CD4-positive, alpha-beta memory T cell (primary cell): ENCODE data around the gene TMOD2. TPM values are rescaled to one million over a fixed set of nuclear protein-coding genes. Genes with fewer than 3 reads are reported as not detected.

Experiments
- CTCF ChIA-PET: fragments of 350-600 bp; sonication (Branson Sonifier 250); formaldehyde crosslinking; loops from one replicate; lab custom pipeline; 2021; ENCODE audit warnings: inconsistent platforms; ENCODE audit not compliant: partially characterized antibody; lab: Charles Lee
- POLR2A ChIA-PET: fragments of 350-600 bp; sonication (Branson Sonifier 250); formaldehyde crosslinking; loops from one replicate; lab custom pipeline; 2021; ENCODE audit not compliant: partially characterized antibody; lab: Charles Lee
- DNase-seq, 5 donors: peaks; one replicate each; pipeline versions ENCODE4 v3.0.0 to v3.0.0-alpha.2; 2020 to 2022; ENCODE audit warnings: mixed read lengths in 1 of 5
- H3K27ac ChIP-seq: one replicate; pipeline ENCODE4 v1.7.0; 2013; ENCODE audit warnings: low read depth, low read length
- H3K27me3 ChIP-seq: 2 replicates; pipeline ENCODE4 v1.7.0; 2013; ENCODE audit warnings: mild to moderate bottlenecking, low read length, moderate library complexity; ENCODE audit not compliant: insufficient read depth
- H3K36me3 ChIP-seq: 2 replicates; pipeline ENCODE4 v1.7.0; 2013; ENCODE audit warnings: mild to moderate bottlenecking, low read length, moderate library complexity; ENCODE audit not compliant: insufficient read depth
- H3K4me1 ChIP-seq: 2 replicates; pipeline ENCODE4 v1.7.0; 2013; ENCODE audit warnings: mild to moderate bottlenecking, low read length, moderate library complexity; ENCODE audit not compliant: insufficient read depth
- H3K4me3 ChIP-seq, 2 donors: one replicate each; pipeline ENCODE4 v1.7.0; 2013; ENCODE audit warnings: low read length in 2 of 2, mild to moderate bottlenecking in 1 of 2
- H3K9me3 ChIP-seq, 2 donors: one replicate each; pipeline ENCODE4 v1.7.0; 2013; ENCODE audit warnings: low read length in 2 of 2, control low read depth in 1 of 2; ENCODE audit not compliant: control insufficient read depth in 1 of 2
- H3K27ac Mint-ChIP-seq, 7 donors: one replicate each; pipeline ENCODE4 v1.8.0; 2020 to 2021; ENCODE audit warnings: mixed read lengths in 7 of 7, mild to moderate bottlenecking in 6 of 7, inconsistent platforms in 3 of 7, moderate library complexity in 3 of 7
- H3K27me3 Mint-ChIP-seq, 2 donors: one replicate each; pipeline ENCODE4 v1.8.0; 2020 to 2021; ENCODE audit warnings: mixed read lengths in 2 of 2
- H3K36me3 Mint-ChIP-seq, 2 donors: one replicate each; pipeline ENCODE4 v1.8.0; 2020 to 2021; ENCODE audit warnings: mixed read lengths in 2 of 2, inconsistent platforms in 1 of 2, mild to moderate bottlenecking in 1 of 2
- H3K4me1 Mint-ChIP-seq, 4 donors: one replicate each; pipeline ENCODE4 v1.8.0; 2020 to 2021; ENCODE audit warnings: mixed read lengths in 4 of 4, mild to moderate bottlenecking in 1 of 4
- H3K4me3 Mint-ChIP-seq, 8 donors: one replicate each; pipeline ENCODE4 v1.8.0; 2020 to 2021; ENCODE audit warnings: mixed read lengths in 8 of 8, mild to moderate bottlenecking in 7 of 8, moderate library complexity in 6 of 8, inconsistent platforms in 3 of 8
- H3K9me3 Mint-ChIP-seq, 8 donors: one replicate each; pipeline ENCODE4 v1.8.0; 2020 to 2021; ENCODE audit warnings: mixed read lengths in 8 of 8, mild to moderate bottlenecking in 5 of 8, inconsistent platforms in 3 of 8, moderate library complexity in 1 of 8
- intact Hi-C: fragments of 100-400 bp; cut with micrococcal nuclease; formaldehyde crosslinking; loops from one replicate; pipeline ENCODE4 v1.15.1; 2023
- polyA plus RNA-seq, 2 donors: library from polyadenylated mRNA; unstranded; fragments of 300-500 nt; fragmentation: Illumina TruSeq; gene quantifications; one replicate each; pipeline ENCODE4 v1.2.3, GENCODE V29; 2021
- total RNA-seq, 2 experiments: library from RNA; stranded (reverse); gene quantifications; one replicate each; pipeline ENCODE4 v1.2.3, GENCODE V29; 2021

TMOD2 gene
- total and polyA plus RNA-seq, 4 experiments from 2014 or later, result 1.4 to 20.3 (median 11.4) TPM

DNA sequence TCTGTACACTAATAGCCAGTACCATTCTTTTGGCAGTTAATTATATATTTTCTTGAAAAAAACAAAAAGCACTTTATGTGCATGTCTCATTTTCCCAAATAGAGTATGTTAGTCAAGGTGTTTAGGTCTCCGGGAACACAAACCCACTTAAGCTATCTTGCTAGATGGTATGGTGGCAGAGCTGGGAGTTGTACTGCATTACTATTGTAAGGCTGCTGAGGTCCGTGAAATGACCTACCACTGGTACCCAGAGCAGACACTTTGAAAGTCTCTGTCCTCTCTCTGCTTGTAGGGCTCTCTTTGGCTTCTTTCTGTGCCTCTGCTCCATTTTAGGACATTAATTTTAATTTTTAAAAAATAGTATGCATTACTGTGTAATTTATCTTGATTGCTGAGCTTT, 86.9 kb downstream of the TMOD2 start:
- Mint-ChIP-seq H3K36me3 (no peaks in the 10 kb centered on the region), H3K4me1 (peaks cover 66 to 96% (median 81%) of the 10 kb centered on the region in 4 donors), H3K27ac (peak overlapping the region in 2 of 7 donors; percentile 13 to 55), H3K4me3 (peak overlapping the region in 4 of 8 donors; percentile 43 to 71 (median 62)), H3K9me3 (no peaks in the 10 kb centered on the region), H3K27me3 (no peaks in the 10 kb centered on the region)
- ChIA-PET CTCF (interaction anchor here (0.7 to 1.7 kb wide), 3 partner anchors 9 to 61 kb away, joined by 3 to 4 read pairs (median 3); no protein-coding TSS in a partner anchor), POLR2A (interaction anchor here (0.7 to 1.9 kb wide), 3 partner anchors 8 to 23 kb away, joined by 4 to 7 read pairs (median 4); partner anchors contain the start of gene TMOD3)
- no peaks in the 10 kb centered on the region for H3K9me3 ChIP-seq
- DNase-seq, result no peak
- H3K36me3 ChIP-seq, result no peaks in the 10 kb centered on the region
- no peak overlapping the region for H3K27ac ChIP-seq
- intact Hi-C loops, result no loop called here
- H3K4me3 ChIP-seq, result no peak overlapping the region
- H3K27me3 ChIP-seq, result no peaks in the 10 kb centered on the region
- H3K4me1 ChIP-seq, result peaks cover 83% of the 10 kb centered on the region

DNA sequence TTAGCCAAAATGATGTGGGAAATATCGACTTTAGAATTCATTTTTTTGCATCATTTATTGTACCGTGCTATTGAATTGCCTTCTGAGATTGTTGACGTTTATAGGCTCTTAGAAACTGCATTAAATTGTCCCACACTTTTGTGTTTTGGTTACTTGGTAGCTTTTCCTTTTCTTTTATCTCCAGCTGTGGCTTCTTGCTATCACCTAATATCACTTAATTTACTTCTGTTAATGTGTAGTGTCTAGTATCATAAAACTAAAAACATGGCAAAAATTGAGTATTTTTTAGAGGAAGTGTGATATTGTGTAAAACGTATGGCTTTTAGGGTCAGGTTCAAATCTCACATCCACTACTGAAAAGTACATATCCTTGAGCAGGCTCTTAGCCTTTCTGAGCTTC, 89.3 kb downstream of the TMOD2 start:
- Mint-ChIP-seq H3K27ac (peak overlapping the region in 1 of 7 donors; percentile 43), H3K4me3 (peak overlapping the region in 2 of 8 donors; percentile 32 to 48), H3K36me3 (no peaks in the 10 kb centered on the region), H3K27me3 (no peaks in the 10 kb centered on the region), H3K9me3 (no peaks in the 10 kb centered on the region), H3K4me1 (peaks cover 64 to 91% (median 77%) of the 10 kb centered on the region in 4 donors)
- POLR2A ChIA-PET, result no interaction called here
- CTCF ChIA-PET, result interaction anchor here (1.6 kb wide), 1 partner anchor 63 kb away, joined by 3 read pairs; no protein-coding TSS in a partner anchor
- Histone ChIP-seq H3K36me3 (no peaks in the 10 kb centered on the region), H3K4me3 (no peak overlapping the region), H3K9me3 (no peaks in the 10 kb centered on the region), H3K4me1 (peaks cover 88% of the 10 kb centered on the region), H3K27me3 (no peaks in the 10 kb centered on the region), H3K27ac (no peak overlapping the region)
- intact Hi-C loops, result no loop called here
- DNase-seq, result no peak

DNA sequence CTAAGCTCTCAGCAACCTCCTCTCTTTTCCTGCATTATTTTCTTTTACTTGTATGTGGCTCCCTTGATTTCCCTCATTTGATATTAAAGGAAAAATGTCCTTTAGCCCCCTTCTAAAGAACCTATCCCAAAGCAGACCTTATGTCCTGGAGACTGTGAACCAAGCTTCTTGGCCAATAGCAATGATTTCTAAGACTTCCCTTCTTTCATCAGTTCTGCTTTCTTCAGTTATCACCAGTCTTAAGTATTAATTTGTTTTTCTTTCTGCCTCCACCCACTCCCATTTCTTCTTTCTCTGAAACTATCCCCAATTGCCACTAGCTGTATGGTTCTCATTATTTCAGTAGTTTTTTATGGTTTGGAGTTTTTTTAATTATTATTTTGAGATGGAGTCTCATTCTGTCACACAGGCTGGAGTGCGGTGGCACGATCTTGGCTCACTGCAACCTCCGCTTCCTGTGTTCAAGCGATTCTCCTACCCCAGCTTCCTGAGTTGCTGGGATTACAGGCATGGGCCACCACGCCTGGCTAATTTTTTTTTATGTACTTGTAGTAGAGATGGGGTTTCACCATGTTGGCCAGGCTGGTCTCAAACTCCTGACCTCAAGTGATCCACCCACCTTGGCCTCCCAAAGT, 90.1 kb downstream of the TMOD2 start:
- H3K36me3 ChIP-seq, result no peaks in the 10 kb centered on the region
- peaks cover 2 to 3% of the 10 kb centered on the region in 2 donors for H3K36me3 Mint-ChIP-seq
- no peak for DNase-seq
- H3K9me3 Mint-ChIP-seq, result no peaks in the 10 kb centered on the region
- no peak overlapping the region for H3K27ac ChIP-seq
- no peak overlapping the region for H3K4me3 ChIP-seq
- H3K4me3 Mint-ChIP-seq, result peak overlapping the region in 5 of 8 donors; percentile 1 to 66 (median 33)
- H3K27me3 ChIP-seq, result no peaks in the 10 kb centered on the region
- H3K27me3 Mint-ChIP-seq, result no peaks in the 10 kb centered on the region
- no peaks in the 10 kb centered on the region for H3K9me3 ChIP-seq
- H3K4me1 ChIP-seq, result peaks cover 93% of the 10 kb centered on the region
- intact Hi-C loops, result no loop called here
- CTCF ChIA-PET, result interaction anchor here (1.1 to 1.6 kb wide), 2 partner anchors 48 to 64 kb away, joined by 3 read pairs; no protein-coding TSS in a partner anchor
- H3K4me1 Mint-ChIP-seq, result peaks cover 65 to 91% (median 77%) of the 10 kb centered on the region in 4 donors
- H3K27ac Mint-ChIP-seq, result peak overlapping the region in 3 of 7 donors; percentile 5 to 38 (median 13)
- POLR2A ChIA-PET, result interaction anchor here (2.7 kb wide), 1 partner anchor 11 kb away, joined by 9 read pairs; no protein-coding TSS in a partner anchor

DNA sequence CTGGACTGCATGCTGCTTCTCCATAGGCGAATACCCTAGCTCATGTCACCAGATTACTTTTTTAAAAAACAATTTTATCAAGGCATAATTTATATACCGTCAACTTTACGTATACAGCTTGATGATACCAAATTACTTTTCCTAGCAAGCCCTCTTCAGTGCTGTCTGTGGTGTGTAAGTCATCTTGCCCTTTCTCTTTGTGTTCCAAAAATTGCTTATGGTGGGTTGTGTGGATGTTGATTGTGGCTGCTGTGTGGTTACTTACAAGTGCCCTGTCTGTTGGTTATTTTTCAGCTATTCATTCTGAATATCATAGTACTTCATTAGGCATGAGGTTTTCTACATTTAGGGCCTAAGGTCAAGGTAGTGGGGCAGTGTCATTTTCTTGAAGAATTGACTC, 90.9 kb downstream of the TMOD2 start:
- Mint-ChIP-seq H3K27me3 (no peaks in the 10 kb centered on the region), H3K27ac (peak overlapping the region in 3 of 7 donors; percentile 9 to 27 (median 23)), H3K9me3 (no peaks in the 10 kb centered on the region), H3K36me3 (peaks cover 2 to 6% of the 10 kb centered on the region in 2 donors), H3K4me3 (peak overlapping the region in 4 of 8 donors; percentile 28 to 62 (median 48)), H3K4me1 (peaks cover 65 to 91% (median 77%) of the 10 kb centered on the region in 4 donors)
- no peaks in the 10 kb centered on the region for H3K27me3 ChIP-seq
- ChIA-PET CTCF (interaction anchor here (1.6 kb wide), 1 partner anchor 65 kb away, joined by 3 read pairs; no protein-coding TSS in a partner anchor), POLR2A (interaction anchor here (1.3 to 2.7 kb wide), 2 partner anchors 12 to 20 kb away, joined by 4 to 9 read pairs; no protein-coding TSS in a partner anchor)
- H3K36me3 ChIP-seq, result no peaks in the 10 kb centered on the region
- H3K9me3 ChIP-seq, result no peaks in the 10 kb centered on the region
- DNase-seq, result no peak
- intact Hi-C loops, result no loop called here
- no peak overlapping the region for H3K27ac ChIP-seq
- H3K4me3 ChIP-seq, result no peak overlapping the region
- peaks cover 93% of the 10 kb centered on the region for H3K4me1 ChIP-seq

DNA sequence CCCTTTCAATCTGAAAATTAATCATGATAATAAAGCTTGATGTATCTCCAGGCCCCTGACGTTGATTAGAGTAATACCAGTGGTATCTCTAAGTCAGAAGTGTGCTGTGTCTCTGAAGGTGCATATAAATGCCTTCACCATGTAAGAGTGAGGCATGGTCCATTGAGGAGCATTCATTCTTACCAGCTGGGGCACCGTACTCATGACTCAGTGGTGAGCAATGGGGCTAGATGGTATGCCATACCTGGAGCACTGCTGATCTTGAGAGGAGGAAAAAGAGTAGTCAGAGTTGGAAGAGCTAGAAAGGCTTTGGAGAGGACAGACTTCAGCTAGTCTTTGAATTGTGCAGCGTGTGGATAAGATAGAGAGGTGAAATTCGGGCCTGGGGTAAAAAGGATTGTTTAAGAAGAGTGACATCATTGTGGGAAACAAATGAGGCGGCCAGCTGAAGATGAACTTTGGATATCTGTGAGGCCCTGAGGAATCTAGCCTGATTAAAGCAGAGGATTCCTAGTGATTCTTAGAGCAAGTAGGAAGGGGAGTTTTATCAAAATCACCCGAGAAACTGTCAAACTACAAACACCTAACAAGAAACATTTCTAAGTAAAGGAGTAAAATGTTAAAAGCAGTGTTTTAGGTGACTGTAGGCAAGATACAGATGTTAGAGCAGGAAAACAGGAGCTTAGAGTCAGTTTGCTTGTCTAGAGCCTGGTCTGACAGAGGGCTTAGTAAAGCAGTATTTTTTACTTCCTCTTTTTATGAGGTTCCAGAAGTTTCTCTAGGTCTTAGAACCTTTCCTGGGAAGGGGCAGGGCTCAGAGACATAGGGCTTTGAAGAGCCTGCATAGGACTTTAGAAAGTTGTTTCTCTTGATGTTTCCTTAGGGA, 91.7 kb downstream of the TMOD2 start:
- Histone ChIP-seq H3K27me3 (no peaks in the 10 kb centered on the region), H3K9me3 (no peaks in the 10 kb centered on the region), H3K4me3 (no peak overlapping the region), H3K4me1 (peaks cover 88% of the 10 kb centered on the region), H3K36me3 (no peaks in the 10 kb centered on the region), H3K27ac (no peak overlapping the region)
- no peaks in the 10 kb centered on the region for H3K9me3 Mint-ChIP-seq
- CTCF ChIA-PET, result no interaction called here
- H3K27ac Mint-ChIP-seq, result peak overlapping the region in 5 of 7 donors; percentile 5 to 79 (median 18)
- POLR2A ChIA-PET, result interaction anchor here (0.6 to 2.7 kb wide), 3 partner anchors 12 to 128 kb away, joined by 3 to 9 read pairs (median 4); no protein-coding TSS in a partner anchor
- peaks cover 2 to 6% of the 10 kb centered on the region in 2 donors for H3K36me3 Mint-ChIP-seq
- intact Hi-C loops, result no loop called here
- no peaks in the 10 kb centered on the region for H3K27me3 Mint-ChIP-seq
- peak overlapping the region in 3 of 8 donors; percentile 0 to 47 (median 11) for H3K4me3 Mint-ChIP-seq
- no peak for DNase-seq
- peaks cover 57 to 87% (median 70%) of the 10 kb centered on the region in 4 donors for H3K4me1 Mint-ChIP-seq

DNA sequence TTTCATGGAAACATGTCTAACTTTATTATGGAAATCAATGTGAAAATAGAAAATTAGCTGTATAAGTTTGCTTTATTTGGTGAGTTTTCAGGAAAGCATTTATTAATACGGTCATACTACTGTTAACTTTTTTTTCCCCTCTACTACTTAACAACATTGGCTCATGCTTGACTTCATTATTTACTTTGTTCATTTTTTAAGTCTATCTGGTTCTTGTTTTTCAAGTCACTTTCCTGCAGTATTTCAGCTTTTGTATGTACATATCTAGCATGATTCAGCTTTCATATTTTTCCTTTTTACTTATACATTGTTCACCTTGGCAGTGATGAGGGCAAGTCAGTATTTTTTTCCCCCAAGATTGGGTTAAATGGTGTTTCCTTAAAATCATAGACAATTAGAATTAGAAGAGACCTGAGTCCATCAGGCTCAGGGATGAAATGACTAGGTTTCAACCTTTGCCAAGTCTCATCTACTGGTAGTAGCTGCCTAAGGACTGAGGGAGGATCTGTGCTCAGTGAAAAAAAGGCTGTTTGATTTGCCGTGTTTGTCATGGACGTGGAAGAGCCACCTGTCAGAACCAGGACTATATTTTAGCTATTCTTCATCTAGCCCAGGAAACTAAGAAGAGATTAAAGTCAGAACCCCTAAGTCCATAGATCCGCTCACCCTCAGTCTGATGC, 93.5 kb downstream of the TMOD2 start:
- Mint-ChIP-seq H3K9me3 (no peaks in the 10 kb centered on the region), H3K4me3 (no peak overlapping the region), H3K27ac (peak overlapping the region in 3 of 7 donors; percentile 7 to 81 (median 17)), H3K36me3 (peaks cover 6% of the 10 kb centered on the region in 2 donors), H3K27me3 (no peaks in the 10 kb centered on the region), H3K4me1 (peaks cover 59 to 87% (median 72%) of the 10 kb centered on the region in 4 donors)
- no peak overlapping the region for H3K4me3 ChIP-seq
- no peak overlapping the region for H3K27ac ChIP-seq
- CTCF ChIA-PET, result interaction anchor here (1.4 kb wide), 1 partner anchor 17 kb away, joined by 4 read pairs; no protein-coding TSS in a partner anchor
- POLR2A ChIA-PET, result interaction anchor here (1.2 kb wide), 1 partner anchor 17 kb away, joined by 4 read pairs; no protein-coding TSS in a partner anchor
- intact Hi-C loops, result no loop called here
- no peaks in the 10 kb centered on the region for H3K27me3 ChIP-seq
- DNase-seq, result no peak
- no peaks in the 10 kb centered on the region for H3K9me3 ChIP-seq
- peaks cover 78% of the 10 kb centered on the region for H3K4me1 ChIP-seq
- H3K36me3 ChIP-seq, result no peaks in the 10 kb centered on the region
